ENCODE data around the gene FAXDC2. TPM values are rescaled to one million over a fixed set of nuclear protein-coding genes. Genes with fewer than 3 reads are reported as not detected.

FAXDC2 gene
- total RNA-seq, 1 experiment from 2014 or later: 0.39 TPM

DNA sequence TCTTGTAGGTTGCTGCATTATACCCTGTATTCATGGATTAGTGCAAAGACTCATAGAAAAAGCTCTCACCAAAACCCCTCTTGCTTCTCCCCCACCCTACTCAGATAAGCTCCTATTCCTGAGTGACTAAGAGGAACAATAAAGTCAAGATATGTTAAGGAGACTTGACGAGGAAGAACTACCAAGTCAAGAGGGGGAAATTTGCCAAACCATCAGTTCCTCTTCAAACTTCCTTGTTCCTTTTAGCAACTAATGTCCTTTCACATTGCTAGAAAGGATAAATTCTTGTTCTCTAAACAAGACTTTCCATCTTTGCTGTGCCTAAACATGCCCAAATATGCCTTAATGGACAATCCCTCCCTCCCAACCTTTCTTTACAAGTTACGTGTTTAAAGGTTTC, 35.0 kb upstream of the FAXDC2 start:
- no peaks in the 10 kb centered on the region for H3K27me3 ChIP-seq (ENCODE audit: control insufficient read depth, insufficient read depth, low read length)
- no TSS peak for BruUV-seq (replicated peaks)
- no peak for ATAC-seq
- intact Hi-C loops (cut with micrococcal nuclease; ENCODE audit: unreplicated experiment) (no loop called here), in situ Hi-C loops (cut with HindIII; ENCODE audit: low pct_unique_long_range_greater_than_20kb, low sequenced_read_pairs) (no loop called here)
- peaks cover 25% of the 10 kb centered on the region; the same call in 1 of the 2 replicates for H3K36me3 ChIP-seq (ENCODE audit: control insufficient read depth, insufficient read depth, low read length)
- no peaks in the 10 kb centered on the region for H3K4me1 ChIP-seq (ENCODE audit: control insufficient read depth, insufficient read depth, low read length)
- no peak for DNase-seq (ENCODE audit: low read depth, low spot score)
- TF ChIP-seq, protein P1, sequence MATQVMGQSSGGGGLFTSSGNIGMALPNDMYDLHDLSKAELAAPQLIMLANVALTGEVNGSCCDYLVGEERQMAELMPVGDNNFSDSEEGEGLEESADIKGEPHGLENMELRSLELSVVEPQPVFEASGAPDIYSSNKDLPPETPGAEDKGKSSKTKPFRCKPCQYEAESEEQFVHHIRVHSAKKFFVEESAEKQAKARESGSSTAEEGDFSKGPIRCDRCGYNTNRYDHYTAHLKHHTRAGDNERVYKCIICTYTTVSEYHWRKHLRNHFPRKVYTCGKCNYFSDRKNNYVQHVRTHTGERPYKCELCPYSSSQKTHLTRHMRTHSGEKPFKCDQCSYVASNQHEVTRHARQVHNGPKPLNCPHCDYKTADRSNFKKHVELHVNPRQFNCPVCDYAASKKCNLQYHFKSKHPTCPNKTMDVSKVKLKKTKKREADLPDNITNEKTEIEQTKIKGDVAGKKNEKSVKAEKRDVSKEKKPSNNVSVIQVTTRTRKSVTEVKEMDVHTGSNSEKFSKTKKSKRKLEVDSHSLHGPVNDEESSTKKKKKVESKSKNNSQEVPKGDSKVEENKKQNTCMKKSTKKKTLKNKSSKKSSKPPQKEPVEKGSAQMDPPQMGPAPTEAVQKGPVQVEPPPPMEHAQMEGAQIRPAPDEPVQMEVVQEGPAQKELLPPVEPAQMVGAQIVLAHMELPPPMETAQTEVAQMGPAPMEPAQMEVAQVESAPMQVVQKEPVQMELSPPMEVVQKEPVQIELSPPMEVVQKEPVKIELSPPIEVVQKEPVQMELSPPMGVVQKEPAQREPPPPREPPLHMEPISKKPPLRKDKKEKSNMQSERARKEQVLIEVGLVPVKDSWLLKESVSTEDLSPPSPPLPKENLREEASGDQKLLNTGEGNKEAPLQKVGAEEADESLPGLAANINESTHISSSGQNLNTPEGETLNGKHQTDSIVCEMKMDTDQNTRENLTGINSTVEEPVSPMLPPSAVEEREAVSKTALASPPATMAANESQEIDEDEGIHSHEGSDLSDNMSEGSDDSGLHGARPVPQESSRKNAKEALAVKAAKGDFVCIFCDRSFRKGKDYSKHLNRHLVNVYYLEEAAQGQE (IDR thresholded peaks at IDR 0.05; ENCODE audit: insufficient read depth in 1 of 2, low read depth in 2 of 2, low read length in 1 of 2): no peak
- TF ChIP-seq, protein P2, sequence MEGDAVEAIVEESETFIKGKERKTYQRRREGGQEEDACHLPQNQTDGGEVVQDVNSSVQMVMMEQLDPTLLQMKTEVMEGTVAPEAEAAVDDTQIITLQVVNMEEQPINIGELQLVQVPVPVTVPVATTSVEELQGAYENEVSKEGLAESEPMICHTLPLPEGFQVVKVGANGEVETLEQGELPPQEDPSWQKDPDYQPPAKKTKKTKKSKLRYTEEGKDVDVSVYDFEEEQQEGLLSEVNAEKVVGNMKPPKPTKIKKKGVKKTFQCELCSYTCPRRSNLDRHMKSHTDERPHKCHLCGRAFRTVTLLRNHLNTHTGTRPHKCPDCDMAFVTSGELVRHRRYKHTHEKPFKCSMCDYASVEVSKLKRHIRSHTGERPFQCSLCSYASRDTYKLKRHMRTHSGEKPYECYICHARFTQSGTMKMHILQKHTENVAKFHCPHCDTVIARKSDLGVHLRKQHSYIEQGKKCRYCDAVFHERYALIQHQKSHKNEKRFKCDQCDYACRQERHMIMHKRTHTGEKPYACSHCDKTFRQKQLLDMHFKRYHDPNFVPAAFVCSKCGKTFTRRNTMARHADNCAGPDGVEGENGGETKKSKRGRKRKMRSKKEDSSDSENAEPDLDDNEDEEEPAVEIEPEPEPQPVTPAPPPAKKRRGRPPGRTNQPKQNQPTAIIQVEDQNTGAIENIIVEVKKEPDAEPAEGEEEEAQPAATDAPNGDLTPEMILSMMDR (IDR thresholded peaks at IDR 0.05): no peak
- no peak for TF ChIP-seq POLR2AphosphoS5 (IDR thresholded peaks at IDR 0.05; ENCODE audit: low read depth, low read length)
- no peak for TF ChIP-seq SIN3A (IDR thresholded peaks at IDR 0.05; ENCODE audit: borderline replicate concordance, insufficient read depth, low read depth, low read length)
- no peak for TF ChIP-seq TCF7L2 (IDR thresholded peaks at IDR 0.05; ENCODE audit: low read depth, low read length)
- ChIA-PET CTCF (no interaction called here), POLR2A (no interaction called here)
- H3K4me3 ChIP-seq (ENCODE audit: low read depth in 2 of 2, low read length in 2 of 2): no peak overlapping the region
- no peak overlapping the region for H3K27ac ChIP-seq (ENCODE audit: low read length)
- peaks cover 17% of the 10 kb centered on the region; the same call in 1 of the 2 replicates for H3K9me3 ChIP-seq (ENCODE audit: control insufficient read depth, insufficient read depth, low read depth, low read length)

DNA sequence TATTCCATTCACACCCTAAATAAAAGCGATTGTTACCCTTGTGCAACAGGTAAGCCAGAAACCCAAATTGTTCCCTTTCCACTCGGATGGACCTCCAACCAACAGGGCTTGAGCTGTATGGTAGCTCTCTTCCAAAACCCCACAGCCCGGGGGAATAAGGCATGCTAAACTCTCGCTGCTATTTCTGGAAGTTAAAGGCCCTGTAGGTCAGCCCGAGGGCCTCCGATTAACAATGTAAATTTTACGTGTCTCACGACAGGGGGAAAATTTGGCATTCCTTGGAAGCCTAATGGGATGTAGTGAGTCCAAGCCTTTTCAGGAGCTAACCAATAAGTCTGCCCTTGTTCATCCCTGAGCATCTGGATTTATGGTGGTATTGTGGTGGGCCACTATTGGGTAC, 34.0 kb upstream of the FAXDC2 start:
- Histone ChIP-seq H3K4me1 (ENCODE audit: control insufficient read depth, insufficient read depth, low read length) (no peaks in the 10 kb centered on the region), H3K4me3 (ENCODE audit: low read depth in 2 of 2, low read length in 2 of 2) (no peak overlapping the region), H3K27ac (ENCODE audit: low read length) (no peak overlapping the region), H3K9me3 (ENCODE audit: control insufficient read depth, insufficient read depth, low read depth, low read length) (peaks cover 17% of the 10 kb centered on the region; the same call in 1 of the 2 replicates), H3K36me3 (ENCODE audit: control insufficient read depth, insufficient read depth, low read length) (peaks cover 17% of the 10 kb centered on the region; the same call in 1 of the 2 replicates), H3K27me3 (ENCODE audit: control insufficient read depth, insufficient read depth, low read length) (no peaks in the 10 kb centered on the region)
- no peak for ATAC-seq
- in situ Hi-C loops (cut with HindIII; ENCODE audit: low pct_unique_long_range_greater_than_20kb, low sequenced_read_pairs) (no loop called here), intact Hi-C loops (cut with micrococcal nuclease; ENCODE audit: unreplicated experiment) (no loop called here)
- TF ChIP-seq, protein P2 (IDR thresholded peaks at IDR 0.05): no peak
- TF ChIP-seq, protein P1 (IDR thresholded peaks at IDR 0.05; ENCODE audit: insufficient read depth in 1 of 2, low read depth in 2 of 2, low read length in 1 of 2): no peak
- TF ChIP-seq SIN3A (IDR thresholded peaks at IDR 0.05; ENCODE audit: borderline replicate concordance, insufficient read depth, low read depth, low read length) (no peak), POLR2AphosphoS5 (IDR thresholded peaks at IDR 0.05; ENCODE audit: low read depth, low read length) (no peak), TCF7L2 (IDR thresholded peaks at IDR 0.05; ENCODE audit: low read depth, low read length) (no peak)
- DNase-seq (ENCODE audit: low read depth, low spot score): no peak
- no TSS peak for BruUV-seq (replicated peaks)
- POLR2A ChIA-PET: no interaction called here
- CTCF ChIA-PET: no interaction called here
